ENCODE results near the gene OCA2. TPM values are rescaled to one million over a fixed set of nuclear protein-coding genes. Genes with fewer than 3 reads are reported as not detected.
A peak's percentile ranks its signal among the peaks of the same experiment; 100 is the strongest.

Gene OCA2
- total and polyA plus RNA-seq, 11 donors, result 0.04 to 0.10 (median 0.07) TPM; not detected in 8

DNA sequence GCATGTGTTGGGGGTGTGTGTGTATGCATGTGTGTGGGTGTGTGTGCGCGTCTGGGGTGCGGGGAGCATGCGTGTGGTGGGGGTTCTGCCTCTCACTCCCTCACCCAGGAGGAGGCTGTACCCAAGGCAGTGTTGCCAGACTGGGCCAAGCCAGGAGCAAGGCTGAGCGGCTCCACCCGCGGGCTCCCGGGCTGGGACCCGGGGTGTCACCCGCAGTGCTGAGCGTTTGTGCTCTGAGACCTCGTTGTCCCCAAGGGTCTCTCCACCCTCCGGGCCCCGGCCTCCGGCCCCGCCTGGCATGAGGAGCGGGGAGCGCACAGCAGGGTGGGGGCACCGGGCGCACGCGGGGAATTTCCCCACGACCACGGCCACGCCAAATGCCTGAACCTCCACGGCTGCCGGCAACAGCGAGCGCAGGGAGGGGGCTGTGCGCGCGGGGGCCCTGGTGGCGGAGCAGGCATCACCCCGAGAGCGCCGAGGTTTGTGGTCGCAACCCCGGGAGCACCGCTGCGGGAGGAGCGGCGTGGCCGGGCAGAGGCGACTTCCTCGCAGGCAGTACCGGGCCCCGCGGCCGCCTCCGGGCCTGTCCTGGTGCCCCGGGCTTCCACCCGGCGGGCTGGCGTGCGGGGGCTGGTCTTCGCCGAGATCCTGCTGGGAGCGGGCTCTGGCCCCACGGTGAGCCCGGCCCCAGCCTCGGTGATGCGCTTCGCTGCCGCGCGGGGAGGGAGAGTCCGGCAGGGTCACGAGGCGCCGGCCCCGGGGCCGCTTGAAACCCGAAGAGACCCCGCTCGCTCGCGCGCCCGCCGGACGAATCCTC is 7.4 kb upstream of the OCA2 start:
- DNase-seq (peak in 1 of 5 donors; percentile 18), ATAC-seq (peak in 2 of 4 donors; percentile 37 to 44)
- peaks cover 0 to 25% (median 5%) of the 10 kb centered on the region in 9 donors for H3K27me3 ChIP-seq
- WGBS, 4 donors, result 5 to 15% (median 8%) methylated on average over 21 to 81 of the region's 81 CpGs
- intact Hi-C loops (cut with DNase I), result no loop called here
- no peaks in the 10 kb centered on the region for H3K9me3 ChIP-seq
- peak overlapping the region; percentile 24 to 71 (median 58) for H3K4me3 ChIP-seq
- peaks cover 0 to 18% (median 12%) of the 10 kb centered on the region in 12 donors for H3K4me1 ChIP-seq
- TF ChIP-seq, protein P1, sequence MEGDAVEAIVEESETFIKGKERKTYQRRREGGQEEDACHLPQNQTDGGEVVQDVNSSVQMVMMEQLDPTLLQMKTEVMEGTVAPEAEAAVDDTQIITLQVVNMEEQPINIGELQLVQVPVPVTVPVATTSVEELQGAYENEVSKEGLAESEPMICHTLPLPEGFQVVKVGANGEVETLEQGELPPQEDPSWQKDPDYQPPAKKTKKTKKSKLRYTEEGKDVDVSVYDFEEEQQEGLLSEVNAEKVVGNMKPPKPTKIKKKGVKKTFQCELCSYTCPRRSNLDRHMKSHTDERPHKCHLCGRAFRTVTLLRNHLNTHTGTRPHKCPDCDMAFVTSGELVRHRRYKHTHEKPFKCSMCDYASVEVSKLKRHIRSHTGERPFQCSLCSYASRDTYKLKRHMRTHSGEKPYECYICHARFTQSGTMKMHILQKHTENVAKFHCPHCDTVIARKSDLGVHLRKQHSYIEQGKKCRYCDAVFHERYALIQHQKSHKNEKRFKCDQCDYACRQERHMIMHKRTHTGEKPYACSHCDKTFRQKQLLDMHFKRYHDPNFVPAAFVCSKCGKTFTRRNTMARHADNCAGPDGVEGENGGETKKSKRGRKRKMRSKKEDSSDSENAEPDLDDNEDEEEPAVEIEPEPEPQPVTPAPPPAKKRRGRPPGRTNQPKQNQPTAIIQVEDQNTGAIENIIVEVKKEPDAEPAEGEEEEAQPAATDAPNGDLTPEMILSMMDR (IDR thresholded peaks at IDR 0.05), result no peak
- TF ChIP-seq POLR2A (IDR thresholded peaks at IDR 0.05), result no peak
- no peak overlapping the region for H3K27ac ChIP-seq
- peaks cover 0 to 12% (median 6%) of the 10 kb centered on the region in 9 donors for H3K36me3 ChIP-seq

DNA sequence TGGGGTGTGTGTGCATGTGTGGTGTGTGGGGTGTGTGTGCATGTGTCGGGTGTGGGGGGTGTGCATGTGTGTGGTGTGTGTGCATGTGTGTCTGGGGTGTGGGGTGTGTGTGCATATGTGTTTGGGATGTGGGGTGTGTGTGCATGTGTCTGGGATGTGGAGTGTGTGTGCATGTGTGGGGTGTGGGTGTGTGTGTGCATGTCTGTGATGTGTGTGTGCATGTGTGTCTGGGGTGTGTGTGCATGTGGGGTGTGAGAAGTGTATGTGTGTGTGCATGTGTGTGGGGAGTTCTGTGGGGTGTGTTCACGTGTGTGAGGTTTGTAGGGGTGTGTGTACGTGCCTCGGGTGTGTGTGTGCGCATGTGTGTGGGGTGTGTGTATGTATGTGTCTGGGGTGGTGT is 6.7 kb upstream of the OCA2 start:
- no peak for ATAC-seq

DNA sequence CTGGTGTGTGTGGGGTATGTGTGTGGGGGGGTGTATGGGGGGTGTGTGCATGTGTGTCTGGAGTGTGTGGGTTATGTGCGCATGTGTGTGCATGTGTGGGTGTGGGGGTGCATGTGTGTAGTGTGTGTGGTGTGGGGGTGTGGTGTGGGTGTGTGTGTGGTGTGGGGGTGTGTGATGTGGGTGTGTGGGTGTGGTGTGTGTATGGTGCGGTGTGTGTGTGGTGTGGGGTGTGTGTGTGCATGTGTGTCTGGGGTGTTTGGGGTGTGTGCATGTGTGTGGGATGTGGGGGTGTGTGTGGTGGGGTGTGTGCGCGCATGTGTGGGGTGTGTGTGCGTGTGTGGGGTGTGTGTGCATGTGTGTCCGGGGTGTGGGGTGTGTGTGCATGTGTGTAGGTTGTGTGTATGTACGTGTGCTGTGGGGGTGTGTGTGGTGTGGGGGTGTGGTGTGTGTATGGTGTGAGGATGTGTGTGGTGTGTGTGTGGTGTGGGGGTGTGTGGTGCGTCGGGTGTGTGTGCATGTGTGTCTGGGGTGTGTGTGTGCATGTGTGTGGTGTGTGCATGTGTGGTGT is 6.2 kb upstream of the OCA2 start:
- DNase-seq (no peak), ATAC-seq (no peak)
- Histone ChIP-seq H3K4me3 (no peak overlapping the region), H3K36me3 (no peaks in the 10 kb centered on the region), H3K27ac (no peak overlapping the region), H3K27me3 (peaks cover 0 to 29% (median 8%) of the 10 kb centered on the region in 9 donors), H3K4me1 (peaks cover 0 to 18% (median 12%) of the 10 kb centered on the region in 12 donors), H3K9me3 (no peaks in the 10 kb centered on the region)
- TF ChIP-seq, protein P1 (IDR thresholded peaks at IDR 0.05), result no peak
- TF ChIP-seq POLR2A (IDR thresholded peaks at IDR 0.05), result no peak
- WGBS, 4 donors, result 92 to 98% (median 95%) methylated on average over 9 of the region's 9 CpGs
- intact Hi-C loops (cut with DNase I), result no loop called here

More for the DNA sequence above, 6.7 kb upstream of the OCA2 start:
- H3K9me3 ChIP-seq, result no peaks in the 10 kb centered on the region
- H3K27me3 ChIP-seq, result peaks cover 0 to 25% (median 6%) of the 10 kb centered on the region in 9 donors
- intact Hi-C loops (cut with DNase I), result no loop called here
- peaks cover 0 to 5% (median 0%) of the 10 kb centered on the region in 9 donors for H3K36me3 ChIP-seq
- no peak overlapping the region for H3K27ac ChIP-seq
- 88 to 91% (median 90%) methylated on average over 5 of the region's 5 CpGs for WGBS, 4 donors
- TF ChIP-seq, protein P1 (IDR thresholded peaks at IDR 0.05), result no peak
- no peak for TF ChIP-seq POLR2A (IDR thresholded peaks at IDR 0.05)
- peak in 1 of 5 donors; percentile 4 for DNase-seq
- H3K4me3 ChIP-seq, result no peak overlapping the region
- H3K4me1 ChIP-seq, result peaks cover 0 to 18% (median 12%) of the 10 kb centered on the region in 12 donors

DNA sequence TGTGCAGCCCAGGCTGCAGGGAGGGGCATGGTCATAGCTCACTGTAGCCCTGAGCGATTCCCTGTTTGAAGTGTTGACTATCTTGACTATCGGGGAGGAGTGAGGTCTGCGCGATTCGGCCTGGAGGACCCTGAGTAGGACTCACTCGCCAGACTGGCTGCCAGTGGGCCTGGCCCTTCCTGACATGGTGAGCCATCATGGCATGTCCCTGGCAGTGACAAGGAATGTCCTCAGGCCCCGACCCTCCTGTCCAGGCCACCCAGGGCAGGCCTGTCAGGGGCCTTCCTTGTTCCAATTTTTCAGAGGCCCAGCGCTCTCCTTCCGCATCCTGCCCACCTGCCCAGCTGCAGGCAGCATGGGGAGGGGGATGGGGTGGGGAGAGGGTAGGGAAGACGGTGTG is 5.2 kb upstream of the OCA2 start:
- Histone ChIP-seq H3K27me3 (peaks cover 0 to 39% (median 12%) of the 10 kb centered on the region in 9 donors), H3K4me3 (no peak overlapping the region), H3K4me1 (peaks cover 0 to 22% (median 13%) of the 10 kb centered on the region in 12 donors), H3K27ac (no peak overlapping the region), H3K9me3 (no peaks in the 10 kb centered on the region), H3K36me3 (no peaks in the 10 kb centered on the region)
- 93 to 98% (median 93%) methylated on average over 10 of the region's 10 CpGs for WGBS, 4 donors
- TF ChIP-seq, protein P1 (IDR thresholded peaks at IDR 0.05), result no peak
- no peak for TF ChIP-seq POLR2A (IDR thresholded peaks at IDR 0.05)
- ATAC-seq, result no peak
- intact Hi-C loops (cut with DNase I), result no loop called here
- DNase-seq, result no peak

Measured in heart left ventricle (tissue), 16 donors.